Measurements from ENCODE around the gene TIGD3. TPM values are rescaled to one million over a fixed set of nuclear protein-coding genes. Genes with fewer than 3 reads are reported as not detected.

Gene TIGD3
- total and polyA plus RNA-seq, 11 donors, result 0.19 to 0.91 (median 0.42) TPM; not detected in 2

DNA sequence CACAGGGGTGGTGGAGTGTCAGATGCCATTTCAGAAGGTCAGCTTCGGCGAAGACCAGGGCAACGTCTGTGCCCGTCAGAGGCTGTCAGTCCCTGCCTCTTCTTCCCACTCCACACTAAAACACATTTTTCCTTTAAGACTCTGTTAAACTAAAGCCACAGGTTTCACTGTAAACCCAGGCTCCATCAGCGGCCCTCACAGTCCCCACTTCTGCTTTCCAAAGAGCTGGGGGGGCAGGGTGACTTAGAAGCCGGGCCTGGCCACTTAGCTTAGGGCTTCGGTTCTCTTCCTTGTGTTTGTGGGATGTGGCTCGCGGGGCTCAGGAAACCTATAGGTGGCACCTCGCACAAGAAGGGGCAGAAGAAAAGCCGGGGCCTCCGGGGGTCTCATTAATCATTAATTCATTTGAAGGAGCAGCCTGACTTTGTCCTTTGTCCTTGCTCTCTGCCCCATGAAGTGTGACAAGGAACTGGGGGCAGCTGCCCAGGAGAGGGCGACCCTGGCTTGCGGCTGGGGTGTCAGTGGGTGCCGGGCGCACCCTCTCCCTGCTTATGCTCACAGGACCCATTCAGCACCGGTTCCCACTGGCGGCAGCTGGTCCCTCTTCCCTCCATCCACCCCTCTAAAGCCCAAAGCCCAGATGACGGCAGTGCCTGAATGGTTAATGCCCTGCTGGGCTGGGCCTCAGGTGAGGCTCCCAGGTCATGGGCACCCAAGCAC lies 23.8 kb downstream of the TIGD3 start:
- H3K27me3 ChIP-seq, result no peaks in the 10 kb centered on the region
- 80 to 89% (median 88%) methylated on average over 14 to 19 of the region's 19 CpGs for WGBS, 4 donors
- H3K4me1 ChIP-seq, result peaks cover 6 to 45% (median 29%) of the 10 kb centered on the region in 12 donors
- intact Hi-C loops (cut with DNase I), result loop anchor here in 5 of 10 donors (5.0 to 10.0 kb wide), 4 partner anchors 89 to 216 kb away; partner anchors contain the start of gene KCNK7 (in 1 of the 5)
- no peaks in the 10 kb centered on the region for H3K9me3 ChIP-seq
- DNase-seq (peak in 1 of 5 donors; percentile 49), ATAC-seq (no peak)
- H3K36me3 ChIP-seq, result no peaks in the 10 kb centered on the region
- no peak overlapping the region for H3K4me3 ChIP-seq
- no peak for TF ChIP-seq POLR2A (IDR thresholded peaks at IDR 0.05)
- no peak for TF ChIP-seq CTCF (IDR thresholded peaks at IDR 0.05)
- peak overlapping the region in 1 of 12 donors; percentile 55 for H3K27ac ChIP-seq

DNA sequence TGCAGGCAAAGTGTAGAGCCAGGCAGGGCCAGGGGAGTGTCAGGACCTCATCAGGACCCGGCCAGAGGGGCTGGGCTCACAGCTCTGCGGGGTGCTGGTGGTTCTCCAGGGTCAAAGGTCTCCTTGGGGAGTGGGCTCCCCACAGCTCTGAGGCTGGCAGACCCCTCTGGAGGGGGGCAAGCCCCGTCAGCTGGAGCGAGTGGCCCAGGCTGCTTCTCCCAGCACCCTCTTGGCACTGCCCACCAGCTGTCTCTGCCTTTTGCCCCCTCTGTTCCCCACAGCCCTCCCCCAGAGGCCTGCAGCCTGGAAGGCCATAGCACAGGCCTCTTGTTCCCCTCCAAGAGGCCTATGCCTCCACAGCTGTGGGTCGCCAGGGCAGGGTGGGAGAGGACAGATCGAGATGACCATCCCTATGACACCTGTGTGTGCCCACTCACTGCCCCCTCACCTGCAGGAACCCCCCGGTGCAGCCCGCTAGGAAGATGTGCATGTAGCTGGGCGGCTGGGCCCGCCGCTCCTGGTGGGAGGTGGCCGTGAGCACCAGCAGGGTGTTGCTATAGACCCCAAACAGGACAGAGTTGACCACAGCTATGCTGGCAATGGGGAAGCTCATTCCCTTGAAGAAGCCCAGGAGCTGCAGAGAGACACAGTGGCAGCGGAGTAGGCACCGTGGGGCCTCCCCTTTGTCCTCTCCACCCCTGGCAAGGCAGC lies 24.5 kb downstream of the TIGD3 start:
- Histone ChIP-seq H3K27ac (no peak overlapping the region), H3K4me3 (no peak overlapping the region), H3K27me3 (no peaks in the 10 kb centered on the region), H3K9me3 (no peaks in the 10 kb centered on the region), H3K4me1 (peaks cover 7 to 46% (median 32%) of the 10 kb centered on the region in 12 donors), H3K36me3 (no peaks in the 10 kb centered on the region)
- ATAC-seq (no peak), DNase-seq (peak in 1 of 5 donors; percentile 23)
- TF ChIP-seq POLR2A (IDR thresholded peaks at IDR 0.05) (no peak), CTCF (IDR thresholded peaks at IDR 0.05) (no peak)
- intact Hi-C loops (cut with DNase I), result loop anchor here in 5 of 10 donors (5.0 to 10.0 kb wide), 4 partner anchors 88 to 216 kb away; partner anchors contain the start of gene KCNK7 (in 1 of the 5)
- 92 to 99% (median 95%) methylated on average over 10 to 14 of the region's 14 CpGs for WGBS, 4 donors

- TF ChIP-seq POLR2A (IDR thresholded peaks at IDR 0.05) (no peak), CTCF (IDR thresholded peaks at IDR 0.05) (no peak)
- 87 to 93% (median 92%) methylated on average over 12 to 13 of the region's 13 CpGs for WGBS, 4 donors
- H3K4me1 ChIP-seq, result peaks cover 8 to 54% (median 38%) of the 10 kb centered on the region in 12 donors
- H3K27ac ChIP-seq, result peak overlapping the region in 1 of 12 donors; percentile 94
- ATAC-seq (no peak), DNase-seq (peak in 1 of 5 donors; percentile 30)
- no peaks in the 10 kb centered on the region for H3K36me3 ChIP-seq
- no peaks in the 10 kb centered on the region for H3K27me3 ChIP-seq
- no peaks in the 10 kb centered on the region for H3K9me3 ChIP-seq
- H3K4me3 ChIP-seq, result no peak overlapping the region
- intact Hi-C loops (cut with DNase I), result loop anchor here in 8 of 10 donors (5.0 to 10.0 kb wide), 6 partner anchors 37 to 215 kb away; partner anchors contain the start of gene KCNK7 (in 1 of the 8)
Measured at GRCh38 chr11:65379698-65380459, 25.3 kb downstream of the TIGD3 start.
